Transverse colon (tissue), 4 donors: Measurements from ENCODE around the gene ATP1B4.

ENCODE experiments used
- CTCF ChIP-seq, 5 experiments: fragments of 200-600 bp in 3 of 5; fragments of 450-650 bp in 2 of 5; sonication (generic) in 3 of 5; IDR thresholded peaks; 1 replicate in 2 of 5; 2 replicates in 3 of 5; pipeline ENCODE4 v1.5.1; 2016 to 2017; ENCODE audit warnings: antibody characterized with exemption in 5 of 5, inconsistent platforms in 3 of 5, mild to moderate bottlenecking in 2 of 5, moderate library complexity in 1 of 5
- POLR2A ChIP-seq: fragments of 450-650 bp; IDR thresholded peaks from one replicate; pipeline ENCODE4 v1.6.1; 2016; ENCODE audit warnings: antibody characterized with exemption, mild to moderate bottlenecking, moderate library complexity
- POLR2AphosphoS5 ChIP-seq, 3 donors: sonication (generic); formaldehyde crosslinking; IDR thresholded peaks; one replicate each; pipeline ENCODE4 v1.6.1; 2016; ENCODE audit warnings: antibody characterized with exemption in 3 of 3

- TF ChIP-seq CTCF (IDR thresholded peaks at IDR 0.05) (no peak), POLR2A (no peak), POLR2AphosphoS5 (IDR thresholded peaks at IDR 0.05) (no peak)
Measured at GRCh38 chrX:120331116-120331515, 30.8 kb upstream of the ATP1B4 start.
